GM12878 (cell line): ENCODE results near the gene CFAP97. TPM values are rescaled to one million over a fixed set of nuclear protein-coding genes. Genes with fewer than 3 reads are reported as not detected.

Experiments
- ASH2L ChIP-seq: fragments of 300-600, 200-600 bp; sonication (generic); IDR thresholded peaks from 2 replicates; pipeline ENCODE4 v1.6.1; 2017; ENCODE audit warnings: low read depth, mild to moderate bottlenecking, borderline replicate concordance
- ATF2 ChIP-seq: IDR thresholded peaks from 2 replicates; pipeline ENCODE4 v1.6.1; 2012; ENCODE audit warnings: low read length, inconsistent platforms
- ATF7 ChIP-seq: fragments of 450-650 bp; IDR thresholded peaks from 2 replicates; pipeline ENCODE4 v1.6.1; 2016; ENCODE audit warnings: low read depth, mild to moderate bottlenecking
- BMI1 ChIP-seq: fragments of 450-650 bp; IDR thresholded peaks from 2 replicates; pipeline ENCODE4 v1.6.1; 2016; ENCODE audit warnings: mild to moderate bottlenecking, moderate library complexity, borderline replicate concordance
- CREB1 ChIP-seq: IDR thresholded peaks from 2 replicates; pipeline ENCODE4 v1.6.1; 2012; ENCODE audit warnings: low read depth, mild to moderate bottlenecking, inconsistent platforms
- ELK1 ChIP-seq: IDR thresholded peaks from 2 replicates; pipeline ENCODE4 v1.6.1; 2012; ENCODE audit warnings: low read depth, low read length, improper control_type of control experiment
- EP300 ChIP-seq, 2 experiments: fragments of 150-350 bp in 1 of 2; IDR thresholded peaks; 2 replicates each; pipeline ENCODE4 v1.6.1; 2011 to 2012; ENCODE audit warnings: low read depth in 2 of 2, low read length in 2 of 2, borderline replicate concordance in 1 of 2, improper control_type of control experiment in 1 of 2, inconsistent platforms in 1 of 2; ENCODE audit not compliant: control insufficient read depth in 1 of 2
- MEF2A ChIP-seq: IDR thresholded peaks from 2 replicates; pipeline ENCODE4 v1.6.1; 2011; ENCODE audit warnings: low read depth, mild to moderate bottlenecking, low read length, moderate library complexity; ENCODE audit not compliant: insufficient read depth
- POLR2AphosphoS2 ChIP-seq: IDR thresholded peaks from 2 replicates; pipeline ENCODE4 v1.6.1; 2011; ENCODE audit warnings: low read depth, mild to moderate bottlenecking, low read length, improper control_type of control experiment, moderate library complexity
- RFX5 ChIP-seq: IDR thresholded peaks from 2 replicates; pipeline ENCODE4 v1.6.1; 2011; ENCODE audit warnings: low read depth, low read length, improper control_type of control experiment
- SIN3A ChIP-seq: IDR thresholded peaks from 2 replicates; pipeline ENCODE4 v1.6.1; 2012; ENCODE audit warnings: low read depth, low read length, improper control_type of control experiment
- SMARCA5 ChIP-seq: fragments of 450-650 bp; IDR thresholded peaks from 2 replicates; pipeline ENCODE4 v1.6.1; 2017; ENCODE audit warnings: mild to moderate bottlenecking
- SP1 ChIP-seq: IDR thresholded peaks from one replicate; pipeline ENCODE4 v1.6.1; 2011; ENCODE audit warnings: low read depth, low read length
- SPI1 ChIP-seq: IDR thresholded peaks from 2 replicates; pipeline ENCODE4 v1.6.1; 2011; ENCODE audit warnings: low read depth, mild to moderate bottlenecking, low read length, moderate library complexity, borderline replicate concordance; ENCODE audit not compliant: insufficient read depth
- SRF ChIP-seq, 2 experiments: IDR thresholded peaks; 2 replicates each; pipeline ENCODE4 v1.6.1; 2011; ENCODE audit warnings: low read depth in 2 of 2, low read length in 2 of 2, mild to moderate bottlenecking in 1 of 2, moderate library complexity in 1 of 2
- SUPT20H ChIP-seq: IDR thresholded peaks from 2 replicates; pipeline ENCODE4 v1.6.1; 2011; ENCODE audit warnings: low read depth, mild to moderate bottlenecking, low read length, moderate library complexity, borderline replicate concordance; ENCODE audit not compliant: control insufficient read depth
- SUZ12 ChIP-seq: fragments of 200-600 bp; sonication (generic); IDR thresholded peaks from one replicate; pipeline ENCODE4 v1.6.1; 2018; ENCODE audit warnings: antibody characterized with exemption, mild to moderate bottlenecking; ENCODE audit not compliant: unreplicated experiment
- TBL1XR1 ChIP-seq: IDR thresholded peaks from 2 replicates; pipeline ENCODE4 v1.6.1; 2012; ENCODE audit warnings: low read depth, low read length, improper control_type of control experiment
- ZNF207 ChIP-seq: fragments of 450-650 bp; IDR thresholded peaks from 2 replicates; pipeline ENCODE4 v1.6.1; 2014; ENCODE audit warnings: antibody characterized with exemption, mild to moderate bottlenecking, borderline replicate concordance
- ZNF622 ChIP-seq: fragments of 450-650 bp; IDR thresholded peaks from 2 replicates; pipeline ENCODE4 v1.6.1; 2017; ENCODE audit warnings: mild to moderate bottlenecking, inconsistent platforms
- ZZZ3 ChIP-seq: IDR thresholded peaks from 2 replicates; pipeline ENCODE4 v1.6.1; 2011; ENCODE audit warnings: low read depth; ENCODE audit not compliant: control insufficient read depth, insufficient read length
- polyA plus RNA-seq, 11 experiments: library from polyadenylated mRNA; depleted of rRNA in 4 of 11; unstranded in 6 of 11; stranded (reverse) in 5 of 11; fragments of >200 nt; fragmentation: Nextera tagmentation in 4 of 11; fragmentation: Illumina TruSeq in 1 of 11; extraction: Ambion mirVana in 4 of 11; extraction: Trizol in 1 of 11; gene quantifications; 1 replicate in 1 of 11; 2 replicates in 10 of 11; pipeline versions ENCODE4 v1.2.1 to v1.2.3, GENCODE V29; 2011 to 2016; ENCODE audit warnings: inconsistent platforms in 2 of 11, missing spikeins in 2 of 11, low read depth in 1 of 11
- total RNA-seq, 4 experiments: library from RNA; depleted of rRNA in 3 of 4; stranded (reverse); fragments of >200 nt in 3 of 4; fragmentation: Illumina TruSeq in 1 of 4; extraction: Trizol in 1 of 4; gene quantifications; 2 replicates each; pipeline versions ENCODE4 v1.2.1 to v1.2.3, GENCODE V29; 2013 to 2021
- TF ChIP-seq, protein P1 (sequence below): fragments of 450-650 bp; IDR thresholded peaks from 2 replicates; pipeline ENCODE4 v1.6.1; 2017; ENCODE audit warnings: borderline replicate concordance
- TF ChIP-seq, protein P2 (sequence below): fragments of 450-650 bp; formaldehyde crosslinking; IDR thresholded peaks from 2 replicates; pipeline ENCODE4 v1.4.0; 2022; ENCODE audit warnings: mild to moderate bottlenecking, moderate library complexity

CFAP97 gene
- total and polyA plus RNA-seq, 10 of the 15 experiments (the other 5 are each of a cell fraction or from before 2014, with no cell fraction given), result 26.4 to 62.7 (median 48.0) TPM

GRCh38 chr4:185213877-185214276, 10.1 kb upstream of the CFAP97 start (continued):
- TF ChIP-seq, protein P1, sequence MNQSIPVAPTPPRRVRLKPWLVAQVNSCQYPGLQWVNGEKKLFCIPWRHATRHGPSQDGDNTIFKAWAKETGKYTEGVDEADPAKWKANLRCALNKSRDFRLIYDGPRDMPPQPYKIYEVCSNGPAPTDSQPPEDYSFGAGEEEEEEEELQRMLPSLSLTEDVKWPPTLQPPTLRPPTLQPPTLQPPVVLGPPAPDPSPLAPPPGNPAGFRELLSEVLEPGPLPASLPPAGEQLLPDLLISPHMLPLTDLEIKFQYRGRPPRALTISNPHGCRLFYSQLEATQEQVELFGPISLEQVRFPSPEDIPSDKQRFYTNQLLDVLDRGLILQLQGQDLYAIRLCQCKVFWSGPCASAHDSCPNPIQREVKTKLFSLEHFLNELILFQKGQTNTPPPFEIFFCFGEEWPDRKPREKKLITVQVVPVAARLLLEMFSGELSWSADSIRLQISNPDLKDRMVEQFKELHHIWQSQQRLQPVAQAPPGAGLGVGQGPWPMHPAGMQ, result no peak
- TF ChIP-seq ZNF207 (no peak), SRF (IDR thresholded peaks at IDR 0.05; ENCODE audit: low read depth in 2 of 2, low read length in 2 of 2) (no peak), TBL1XR1 (no peak), SIN3A (no peak), ASH2L (no peak), ATF2 (peak; percentile 64; the same call in 1 of the 2 replicates), ATF7 (peak; percentile 89), SP1 (no peak), EP300 (IDR thresholded peaks at IDR 0.05; ENCODE audit: borderline replicate concordance in 1 of 2, control insufficient read depth in 1 of 2, low read depth in 2 of 2, low read length in 2 of 2) (peak; percentile 60 to 63; a peak in 3 of 4 replicates), RFX5 (no peak), POLR2AphosphoS2 (no peak), SMARCA5 (0 out of 2 replicates have a peak, but pooled peaks have one; percentile 13), SUZ12 (no peak), ZZZ3 (no peak), BMI1 (peak; percentile 57; the same call in 1 of the 2 replicates), CREB1 (peak; percentile 28; the same call in 1 of the 2 replicates), SPI1 (peak; percentile 91), ELK1 (no peak), MEF2A (0 out of 2 replicates have a peak, but pooled peaks have one; percentile 50), ZNF622 (no peak), SUPT20H (no peak)
- TF ChIP-seq, protein P2, sequence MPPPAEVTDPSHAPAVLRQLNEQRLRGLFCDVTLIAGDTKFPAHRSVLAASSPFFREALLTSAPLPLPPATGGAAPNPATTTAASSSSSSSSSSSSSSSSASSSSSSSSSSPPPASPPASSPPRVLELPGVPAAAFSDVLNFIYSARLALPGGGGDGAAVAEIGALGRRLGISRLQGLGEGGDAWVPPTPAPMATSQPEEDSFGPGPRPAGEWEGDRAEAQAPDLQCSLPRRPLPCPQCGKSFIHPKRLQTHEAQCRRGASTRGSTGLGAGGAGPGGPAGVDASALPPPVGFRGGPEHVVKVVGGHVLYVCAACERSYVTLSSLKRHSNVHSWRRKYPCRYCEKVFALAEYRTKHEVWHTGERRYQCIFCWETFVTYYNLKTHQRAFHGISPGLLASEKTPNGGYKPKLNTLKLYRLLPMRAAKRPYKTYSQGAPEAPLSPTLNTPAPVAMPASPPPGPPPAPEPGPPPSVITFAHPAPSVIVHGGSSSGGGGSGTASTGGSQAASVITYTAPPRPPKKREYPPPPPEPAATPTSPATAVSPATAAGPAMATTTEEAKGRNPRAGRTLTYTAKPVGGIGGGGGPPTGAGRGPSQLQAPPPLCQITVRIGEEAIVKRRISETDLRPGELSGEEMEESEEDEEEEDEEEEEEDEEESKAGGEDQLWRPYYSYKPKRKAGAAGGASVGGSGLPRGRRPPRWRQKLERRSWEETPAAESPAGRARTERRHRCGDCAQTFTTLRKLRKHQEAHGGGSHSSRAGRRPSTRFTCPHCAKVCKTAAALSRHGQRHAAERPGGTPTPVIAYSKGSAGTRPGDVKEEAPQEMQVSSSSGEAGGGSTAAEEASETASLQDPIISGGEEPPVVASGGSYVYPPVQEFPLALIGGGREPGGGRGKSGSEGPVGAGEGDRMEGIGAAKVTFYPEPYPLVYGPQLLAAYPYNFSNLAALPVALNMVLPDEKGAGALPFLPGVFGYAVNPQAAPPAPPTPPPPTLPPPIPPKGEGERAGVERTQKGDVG (CRISPR knock-in tag), result no peak
